Skeletal muscle cell (primary cell): ENCODE results near the gene NPEPPS.
A peak's percentile ranks its signal among the peaks of the same experiment; 100 is the strongest.
"Not testable (repeated sequence)": the region's sequence is repeated elsewhere in the genome, so short reads cannot be mapped to it uniquely, and the experiment has no call there.

ENCODE experiments used
- DNase-seq: peaks from one replicate; pipeline ENCODE4 v3.0.0-alpha.2; 2010; ENCODE audit warnings: low read depth
- H3K4me3 ChIP-seq: 2 replicates; pipeline ENCODE4 v1.5.1; 2011; ENCODE audit warnings: low read depth, mild to moderate bottlenecking, control low read depth, low read length, moderate library complexity

Gene NPEPPS

GRCh38 chr17:47530557-47531232 is at the start of gene NPEPPS:
Gene NPEPPS (plus strand): TSS chr17:47531108. CDS start chr17:47531301, 193 bp downstream.
- H3K4me3 ChIP-seq = peak within 1 kb of the TSS; percentile 59
- peak; percentile 56 for DNase-seq

DNA sequence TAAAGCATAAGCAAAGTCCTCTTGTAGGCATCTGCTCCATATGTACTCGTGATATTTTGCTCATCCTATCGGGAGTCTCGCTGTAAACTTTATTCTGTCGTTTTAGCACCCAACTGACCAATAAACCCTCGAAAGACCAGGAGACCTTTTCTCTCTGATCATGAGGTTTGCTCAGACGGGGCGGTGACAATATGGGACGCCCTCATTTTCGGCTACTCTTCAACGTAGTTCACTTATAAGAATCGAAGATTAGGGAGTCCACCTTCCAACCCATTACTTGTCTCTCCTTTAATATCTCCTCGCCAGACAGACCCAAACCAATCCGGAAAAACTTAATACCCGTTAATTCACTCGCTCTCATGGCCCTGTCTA is 39.1 kb upstream of the NPEPPS start:
- peak overlapping the region; percentile 51 for H3K4me3 ChIP-seq
- not testable (repeated sequence) for DNase-seq

DNA sequence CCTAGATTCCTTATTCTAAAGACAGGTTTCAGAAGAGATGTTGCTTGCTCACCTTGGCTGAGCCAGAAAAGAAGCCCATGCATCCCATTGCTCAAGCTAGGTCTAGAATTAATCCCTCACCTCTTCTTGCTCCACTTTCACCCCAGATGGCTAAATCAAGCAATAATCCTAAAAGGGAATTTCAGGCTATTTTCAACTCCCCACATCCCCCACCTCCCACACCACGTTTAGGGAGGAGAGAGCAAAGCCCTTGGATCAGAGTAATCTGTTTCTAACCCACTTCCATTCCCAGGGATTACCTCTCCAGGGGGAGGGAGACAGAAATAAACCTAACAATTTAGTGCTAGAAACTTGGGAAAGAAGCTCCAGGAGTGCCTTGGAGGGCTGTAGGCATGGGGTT is 31.8 kb upstream of the NPEPPS start:
- DNase-seq = not testable (repeated sequence)

GRCh38 chr17:47499494-47499893 is 31.4 kb upstream of the NPEPPS start:
- not testable (repeated sequence) for DNase-seq, H3K4me3 ChIP-seq

More for the DNA sequence above, 31.8 kb upstream of the NPEPPS start:
- not testable (repeated sequence) for H3K4me3 ChIP-seq

- not testable (repeated sequence) for H3K4me3 ChIP-seq, DNase-seq
Measured at GRCh38 chr17:47500620-47501019, 30.3 kb upstream of the NPEPPS start.

GRCh38 chr17:47502122-47502731 is 28.7 kb upstream of the NPEPPS start:
- DNase-seq = peak; percentile 14
- H3K4me3 ChIP-seq = not testable (repeated sequence)

DNA sequence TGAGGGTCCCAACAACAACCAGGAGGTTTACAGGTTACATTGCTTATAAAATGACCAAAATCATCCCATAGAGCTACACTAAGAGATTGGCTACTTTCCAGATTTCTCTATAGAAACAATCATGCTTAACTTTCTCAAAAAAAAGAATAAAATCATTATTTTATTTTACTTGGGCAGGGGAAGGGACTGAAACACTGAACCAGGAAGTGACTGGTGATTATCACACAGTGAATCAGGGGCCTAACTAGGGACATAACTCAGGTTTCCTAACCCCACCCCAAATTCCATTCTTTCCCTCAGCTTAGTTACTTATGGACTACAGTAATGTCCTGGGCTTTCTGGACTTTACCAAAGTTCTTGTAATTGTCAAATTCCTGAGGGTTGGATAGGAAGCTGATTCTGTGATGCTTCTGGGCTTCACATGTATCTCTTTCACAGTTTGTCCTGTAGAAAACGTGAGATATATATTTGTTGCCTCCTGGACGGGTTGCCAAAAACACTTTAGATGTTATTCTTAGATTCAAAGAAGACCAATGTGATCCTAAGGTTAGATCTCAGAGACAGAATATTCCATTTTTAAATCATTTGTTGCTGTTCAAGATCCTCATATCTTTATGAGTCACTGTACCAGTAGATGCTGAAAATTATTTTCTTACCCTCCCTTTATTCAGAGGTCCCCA is 28.0 kb upstream of the NPEPPS start:
- DNase-seq = peak; percentile 14
- H3K4me3 ChIP-seq = not testable (repeated sequence)

DNA sequence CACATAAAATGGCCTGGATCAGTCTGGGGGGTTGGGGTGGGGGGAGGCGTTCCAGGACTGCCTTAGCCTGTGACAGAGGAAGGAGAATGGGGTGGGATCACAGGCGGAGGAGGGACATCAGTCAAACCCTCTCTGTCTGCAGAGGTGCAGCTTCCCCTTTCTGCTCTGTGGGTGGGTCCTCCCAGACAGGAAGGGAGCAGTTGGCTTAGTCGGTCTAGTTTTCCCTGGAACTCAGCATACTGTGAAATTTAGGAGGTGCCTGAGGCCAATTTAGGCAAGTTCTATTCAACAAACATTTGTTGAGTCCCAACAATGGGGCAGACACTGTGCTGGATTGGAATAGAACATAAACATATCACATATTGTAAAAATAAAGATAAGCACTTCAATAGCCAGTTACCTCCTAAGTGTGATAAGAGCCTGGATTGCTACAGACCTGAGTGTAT is 19.2 kb upstream of the NPEPPS start:
- not testable (repeated sequence) for H3K4me3 ChIP-seq, DNase-seq

GRCh38 chr17:47513301-47513700 is 17.6 kb upstream of the NPEPPS start:
- not testable (repeated sequence) for DNase-seq, H3K4me3 ChIP-seq

- not testable (repeated sequence) for H3K4me3 ChIP-seq, DNase-seq
Measured at GRCh38 chr17:47518880-47519279, 12.0 kb upstream of the NPEPPS start.

DNA sequence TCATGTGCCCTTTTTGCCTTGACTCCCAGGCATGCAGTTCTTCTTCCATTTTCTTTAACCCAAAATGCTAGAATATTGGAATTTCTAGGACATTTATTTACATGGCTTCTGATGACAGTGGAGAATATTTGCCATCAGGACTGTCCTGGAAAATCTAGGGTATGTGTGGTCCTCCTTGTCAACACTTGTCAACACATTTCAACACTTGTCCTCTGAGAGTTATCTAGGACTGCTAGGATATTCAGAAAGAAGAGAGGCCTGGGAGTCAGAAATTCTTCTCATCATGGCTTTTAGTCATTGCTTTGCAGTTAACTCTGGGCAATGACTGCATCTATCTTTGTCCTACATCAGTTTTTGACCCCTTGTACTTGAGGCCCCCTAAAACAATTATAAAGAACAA is 11.5 kb upstream of the NPEPPS start:
- H3K4me3 ChIP-seq, DNase-seq: not testable (repeated sequence)

GRCh38 chr17:47520279-47520678 is 10.6 kb upstream of the NPEPPS start:
- not testable (repeated sequence) for DNase-seq, H3K4me3 ChIP-seq

DNA sequence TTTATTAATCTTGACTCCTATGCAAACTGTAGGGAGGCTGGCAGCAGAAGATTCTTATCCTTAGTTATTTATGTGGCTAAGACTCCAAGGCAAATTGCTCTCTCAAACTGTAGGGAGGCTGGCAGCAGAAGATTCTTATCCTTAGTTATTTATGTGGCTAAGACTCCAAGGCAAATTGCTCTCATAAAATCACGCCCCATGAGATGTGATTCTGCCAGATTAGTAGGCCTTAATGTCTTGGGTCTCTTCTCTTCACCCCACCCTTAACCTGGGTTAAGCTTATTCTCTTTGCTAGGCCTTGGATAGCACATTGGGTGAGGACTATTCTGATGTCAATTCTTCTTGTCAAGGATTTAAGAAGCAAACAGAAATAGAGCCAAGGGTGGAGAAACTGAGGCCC is 9.5 kb upstream of the NPEPPS start:
- not testable (repeated sequence) for DNase-seq

GRCh38 chr17:47522341-47522740 is 8.6 kb upstream of the NPEPPS start:
- H3K4me3 ChIP-seq, DNase-seq: not testable (repeated sequence)

More for the DNA sequence above, 9.5 kb upstream of the NPEPPS start:
- H3K4me3 ChIP-seq = not testable (repeated sequence)

DNA sequence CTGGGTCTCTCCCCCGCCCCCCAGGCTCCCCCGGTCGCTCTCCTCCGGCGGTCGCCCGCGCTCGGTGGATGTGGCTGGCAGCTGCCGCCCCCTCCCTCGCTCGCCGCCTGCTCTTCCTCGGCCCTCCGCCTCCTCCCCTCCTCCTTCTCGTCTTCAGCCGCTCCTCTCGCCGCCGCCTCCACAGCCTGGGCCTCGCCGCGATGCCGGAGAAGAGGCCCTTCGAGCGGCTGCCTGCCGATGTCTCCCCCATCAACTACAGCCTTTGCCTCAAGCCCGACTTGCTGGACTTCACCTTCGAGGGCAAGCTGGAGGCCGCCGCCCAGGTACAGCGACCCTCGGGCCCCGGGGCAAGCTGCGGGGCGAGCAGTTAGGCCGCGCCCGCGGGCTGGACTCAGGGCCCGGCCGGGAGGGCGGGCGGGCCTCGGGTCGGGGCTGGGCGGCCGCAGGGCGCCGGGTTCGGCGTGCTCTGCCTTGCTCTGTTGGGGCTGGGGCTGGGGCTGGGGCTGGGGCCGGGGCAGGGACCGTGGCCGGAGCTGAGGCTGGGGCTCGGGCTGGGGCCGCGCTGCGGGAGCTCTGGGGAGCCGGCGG is 419 bp downstream of the NPEPPS start:
- peak overlapping the region; percentile 59 for H3K4me3 ChIP-seq
- DNase-seq = not testable (repeated sequence)

DNA sequence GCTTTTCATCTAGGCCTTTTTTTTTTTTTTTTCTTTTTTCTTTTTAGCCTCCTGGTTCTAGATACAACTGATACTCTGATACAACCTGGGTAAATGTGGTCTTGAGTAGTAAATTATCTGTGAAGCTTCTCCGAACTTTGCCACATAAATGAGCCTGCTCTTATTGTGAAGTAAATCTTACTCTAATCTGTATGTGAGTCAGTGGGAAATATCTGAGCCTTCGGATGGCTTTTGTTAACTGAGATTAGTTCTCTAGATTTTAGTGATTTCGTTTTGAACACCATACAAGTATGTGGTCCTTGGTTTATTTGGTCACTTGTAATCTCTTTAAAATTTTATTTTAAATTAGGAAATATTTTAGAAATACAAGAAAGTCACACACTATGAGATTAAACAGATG is 8.2 kb downstream of the NPEPPS start:
- H3K4me3 ChIP-seq, DNase-seq: not testable (repeated sequence)

GRCh38 chr17:47541676-47542075 is 10.8 kb downstream of the NPEPPS start:
- DNase-seq, H3K4me3 ChIP-seq: not testable (repeated sequence)

DNA sequence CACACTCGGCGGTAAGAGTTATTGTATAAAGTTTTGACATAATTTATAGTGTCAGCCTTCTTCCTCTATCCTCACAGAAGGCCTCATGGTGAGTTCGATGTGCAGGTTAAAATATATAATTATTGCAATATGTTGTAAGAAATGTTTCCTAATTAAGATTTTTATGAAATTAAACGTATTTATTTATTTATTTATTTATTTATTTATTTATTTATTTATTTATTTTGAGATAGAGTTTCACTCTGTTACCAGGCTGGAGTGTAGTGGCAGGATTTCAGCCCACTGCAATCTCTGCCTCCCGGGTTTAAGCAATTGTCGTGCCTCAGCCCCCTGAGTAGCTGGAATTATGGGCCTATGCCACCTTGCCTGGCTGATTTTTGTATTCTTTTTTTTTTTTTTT is 13.4 kb downstream of the NPEPPS start:
- H3K4me3 ChIP-seq, DNase-seq: not testable (repeated sequence)

DNA sequence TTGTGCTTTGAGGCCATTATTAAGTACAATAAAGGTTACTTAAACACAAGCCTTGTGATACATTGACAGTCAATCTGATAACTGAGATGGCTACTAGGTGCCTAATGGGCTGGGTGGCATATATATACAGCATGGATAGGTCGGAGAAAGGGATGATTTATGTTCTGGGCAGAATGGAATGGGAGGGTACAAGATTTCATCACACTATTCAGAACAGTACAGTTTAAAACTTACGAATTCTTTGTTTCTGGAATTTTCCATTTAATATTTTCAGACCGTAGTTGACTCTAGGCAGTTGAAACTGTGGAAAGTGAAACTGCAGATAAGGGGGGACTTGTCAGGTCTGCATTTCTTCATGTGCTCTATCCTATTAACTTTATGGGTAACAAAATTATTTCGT is 23.8 kb downstream of the NPEPPS start:
- not testable (repeated sequence) for H3K4me3 ChIP-seq, DNase-seq

DNA sequence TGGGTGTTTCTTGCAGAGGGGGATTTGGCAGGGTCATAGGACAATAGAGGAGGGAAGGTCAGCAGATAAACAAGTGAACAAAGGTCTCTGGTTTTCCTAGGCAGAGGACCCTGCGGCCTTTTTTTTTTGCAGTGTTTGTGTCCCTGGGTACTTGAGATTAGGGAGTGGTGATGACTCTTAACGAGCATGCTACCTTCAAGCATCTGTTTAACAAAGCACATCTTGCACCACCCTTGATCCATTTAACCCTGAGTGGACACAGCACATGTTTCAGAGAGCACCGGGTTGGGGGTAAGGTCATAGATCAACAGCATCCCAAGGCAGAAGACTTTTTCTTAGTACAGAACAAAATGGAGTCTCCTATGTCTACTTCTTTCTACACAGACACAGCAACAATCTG is 25.2 kb downstream of the NPEPPS start:
- not testable (repeated sequence) for H3K4me3 ChIP-seq, DNase-seq
